ENCODE data around the gene MED31.

MED31 gene

DNA sequence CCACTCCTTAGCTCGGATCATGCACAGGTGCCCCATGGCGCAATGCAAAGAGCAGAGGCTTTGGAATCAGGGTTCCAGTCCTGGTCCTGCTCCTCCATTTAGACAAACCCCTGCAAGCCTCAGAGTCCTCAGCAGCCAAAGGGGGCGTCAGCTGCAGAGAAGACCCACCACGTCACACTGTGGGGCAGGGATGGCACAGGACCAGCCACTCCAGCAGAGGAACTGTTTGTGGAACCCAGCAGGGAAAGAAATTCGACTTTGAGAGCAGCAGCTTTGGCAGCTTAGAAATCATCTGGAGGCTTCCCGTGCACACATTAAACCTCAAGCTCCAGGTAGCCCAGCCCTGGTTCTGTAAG lies 25.4 kb upstream of the MED31 start:
- H3K4me2 ChIP-seq (ENCODE audit: low read length): no peak overlapping the region
- no peaks in the 10 kb centered on the region for H3K4me1 ChIP-seq (ENCODE audit: control insufficient read depth, insufficient read depth, low read length)
- no peak overlapping the region for H3K4me3 ChIP-seq (ENCODE audit: low read length)
- no peaks in the 10 kb centered on the region for H3K36me3 ChIP-seq (ENCODE audit: insufficient read depth, low read length)
- H3K9me3 ChIP-seq (replicated peaks; ENCODE audit: low read length): no peaks in the 10 kb centered on the region
- H3K9ac ChIP-seq (ENCODE audit: low read depth, low read length): no peak overlapping the region
- peaks cover 49% of the 10 kb centered on the region for H3K27me3 ChIP-seq (ENCODE audit: control insufficient read depth, insufficient read depth, low read length)

DNA sequence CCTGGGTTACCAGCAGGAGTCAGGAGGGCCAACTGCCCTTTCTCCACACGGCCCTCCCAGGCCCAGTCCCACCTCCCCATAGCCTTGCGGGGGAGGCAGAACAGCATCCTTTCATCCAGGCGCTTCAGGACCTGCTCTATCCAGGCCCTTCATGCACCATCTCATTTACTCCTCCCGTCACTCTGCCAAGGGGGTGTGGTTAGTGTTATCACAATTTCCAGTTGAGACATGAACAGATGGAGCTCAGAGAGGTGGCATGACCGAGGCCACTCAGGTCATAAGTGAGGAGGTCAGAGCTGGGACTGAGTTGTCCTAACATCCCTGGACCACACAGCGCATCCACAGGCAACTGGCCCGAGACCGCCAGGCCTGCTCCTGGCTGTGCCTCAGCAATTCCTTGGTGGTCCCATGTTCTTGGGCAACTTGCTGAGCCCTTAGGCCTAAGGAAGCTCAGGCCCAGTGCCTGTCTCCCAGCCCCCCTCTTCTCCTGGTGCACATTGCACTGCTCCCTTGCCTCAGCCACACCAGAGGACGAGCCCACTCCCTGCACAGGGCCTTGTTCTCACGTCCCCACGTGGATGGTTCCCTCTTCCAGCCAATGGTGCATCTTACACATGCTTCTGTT lies 23.9 kb upstream of the MED31 start:
- Histone ChIP-seq H3K36me3 (ENCODE audit: insufficient read depth, low read length) (no peaks in the 10 kb centered on the region), H3K4me3 (ENCODE audit: low read length) (no peak overlapping the region), H3K4me2 (ENCODE audit: low read length) (no peak overlapping the region), H3K9me3 (replicated peaks; ENCODE audit: low read length) (no peaks in the 10 kb centered on the region), H3K9ac (ENCODE audit: low read depth, low read length) (no peak overlapping the region), H3K27me3 (ENCODE audit: control insufficient read depth, insufficient read depth, low read length) (peaks cover 37% of the 10 kb centered on the region), H3K4me1 (ENCODE audit: control insufficient read depth, insufficient read depth, low read length) (no peaks in the 10 kb centered on the region)

DNA sequence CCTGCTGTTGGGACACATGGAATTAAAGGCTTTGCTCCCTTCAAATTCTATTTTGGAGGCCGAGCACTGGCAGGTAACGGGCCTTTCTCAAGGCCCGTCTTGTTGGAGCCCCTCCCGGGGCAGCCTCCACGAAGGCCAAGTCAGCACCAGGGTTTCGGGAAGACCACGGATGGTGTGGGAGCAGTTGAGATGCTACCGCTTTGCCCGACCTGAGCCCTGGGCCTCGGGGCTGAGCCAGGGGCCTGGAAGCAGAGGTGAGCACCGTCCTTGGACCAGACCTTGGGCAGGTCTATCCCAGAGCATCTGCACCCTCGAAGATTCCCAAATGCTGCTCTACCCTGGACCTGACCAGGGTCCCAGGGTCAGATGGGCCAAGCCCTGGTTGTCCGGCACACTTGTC lies 23.2 kb upstream of the MED31 start:
- no peak overlapping the region for H3K4me2 ChIP-seq (ENCODE audit: low read length)
- no peak overlapping the region for H3K9ac ChIP-seq (ENCODE audit: low read depth, low read length)
- H3K36me3 ChIP-seq (ENCODE audit: insufficient read depth, low read length): no peaks in the 10 kb centered on the region
- H3K4me1 ChIP-seq (ENCODE audit: control insufficient read depth, insufficient read depth, low read length): no peaks in the 10 kb centered on the region
- H3K27me3 ChIP-seq (ENCODE audit: control insufficient read depth, insufficient read depth, low read length): peaks cover 41% of the 10 kb centered on the region
- no peak overlapping the region for H3K4me3 ChIP-seq (ENCODE audit: low read length)
- no peaks in the 10 kb centered on the region for H3K9me3 ChIP-seq (replicated peaks; ENCODE audit: low read length)

DNA sequence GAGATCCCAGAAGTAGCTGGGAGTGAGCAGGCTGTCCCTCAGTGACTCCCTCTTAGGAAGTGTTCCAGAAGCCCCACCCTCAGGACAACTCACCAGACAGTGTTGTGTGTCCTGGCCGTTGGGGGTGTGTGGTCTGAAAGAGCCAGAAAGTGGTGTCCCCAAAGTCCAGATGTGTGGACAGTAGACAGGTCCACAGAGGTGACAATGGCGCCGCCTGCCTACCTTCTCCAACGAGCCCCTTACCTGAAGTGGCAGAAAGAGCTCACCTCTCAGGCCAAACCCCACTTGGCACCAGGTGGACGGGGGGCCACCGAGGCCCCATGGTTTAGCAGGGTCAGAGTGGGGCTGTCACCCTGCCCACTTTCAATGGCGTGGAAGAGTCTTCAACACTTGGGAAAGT lies 20.0 kb upstream of the MED31 start:
- no peak overlapping the region for H3K4me3 ChIP-seq (ENCODE audit: low read length)
- no peak overlapping the region for H3K9ac ChIP-seq (ENCODE audit: low read depth, low read length)
- H3K36me3 ChIP-seq (ENCODE audit: insufficient read depth, low read length): no peaks in the 10 kb centered on the region
- no peaks in the 10 kb centered on the region for H3K9me3 ChIP-seq (replicated peaks; ENCODE audit: low read length)
- no peaks in the 10 kb centered on the region for H3K4me1 ChIP-seq (ENCODE audit: control insufficient read depth, insufficient read depth, low read length)
- H3K4me2 ChIP-seq (ENCODE audit: low read length): no peak overlapping the region
- peaks cover 38% of the 10 kb centered on the region for H3K27me3 ChIP-seq (ENCODE audit: control insufficient read depth, insufficient read depth, low read length)

DNA sequence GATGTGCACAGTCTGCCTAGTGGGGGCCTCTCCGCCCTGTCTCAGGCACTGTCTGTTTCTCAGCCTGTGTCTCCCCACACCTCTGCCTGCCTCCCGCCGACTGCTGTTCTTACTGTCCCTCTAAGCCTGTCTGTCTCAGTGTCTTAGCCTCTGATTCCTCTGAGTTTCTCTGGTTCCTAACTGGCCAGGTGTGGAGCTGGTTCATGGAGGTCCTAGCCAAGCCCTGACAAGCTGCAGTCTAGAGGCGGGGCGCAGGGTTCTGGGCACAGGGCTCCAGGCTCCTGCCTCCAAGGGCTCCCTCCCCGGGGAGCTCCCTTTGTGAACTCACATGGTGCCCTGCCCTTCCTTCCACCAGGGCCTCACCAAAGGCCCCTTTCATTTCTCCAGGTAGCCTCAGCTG lies 19.6 kb upstream of the MED31 start:
- H3K27me3 ChIP-seq (ENCODE audit: control insufficient read depth, insufficient read depth, low read length): peaks cover 35% of the 10 kb centered on the region
- no peaks in the 10 kb centered on the region for H3K36me3 ChIP-seq (ENCODE audit: insufficient read depth, low read length)
- H3K9me3 ChIP-seq (replicated peaks; ENCODE audit: low read length): no peaks in the 10 kb centered on the region
- no peak overlapping the region for H3K9ac ChIP-seq (ENCODE audit: low read depth, low read length)
- H3K4me3 ChIP-seq (ENCODE audit: low read length): no peak overlapping the region
- no peak overlapping the region for H3K4me2 ChIP-seq (ENCODE audit: low read length)
- no peaks in the 10 kb centered on the region for H3K4me1 ChIP-seq (ENCODE audit: control insufficient read depth, insufficient read depth, low read length)

DNA sequence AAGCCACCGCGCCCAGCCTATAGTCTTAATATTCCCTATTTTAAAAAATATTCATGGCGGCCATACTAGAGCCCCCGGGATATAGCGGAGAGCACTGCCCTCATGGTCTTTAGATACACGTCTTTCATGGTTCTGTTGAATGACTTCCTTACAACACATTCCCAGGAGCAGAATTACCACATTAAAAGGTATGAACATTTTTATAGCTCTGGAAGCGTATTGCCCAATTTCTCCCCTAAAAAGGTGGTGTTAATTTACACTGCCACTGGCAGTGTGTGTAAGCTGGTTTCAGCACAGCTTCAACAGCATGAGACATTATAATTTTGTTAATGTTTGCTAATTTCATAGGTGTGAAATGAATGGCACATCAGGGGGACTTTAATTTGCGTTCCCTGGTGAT lies 19.2 kb upstream of the MED31 start:
- Histone ChIP-seq H3K36me3 (ENCODE audit: insufficient read depth, low read length) (no peaks in the 10 kb centered on the region), H3K27me3 (ENCODE audit: control insufficient read depth, insufficient read depth, low read length) (peaks cover 35% of the 10 kb centered on the region), H3K4me1 (ENCODE audit: control insufficient read depth, insufficient read depth, low read length) (no peaks in the 10 kb centered on the region), H3K4me2 (ENCODE audit: low read length) (no peak overlapping the region), H3K9me3 (replicated peaks; ENCODE audit: low read length) (no peaks in the 10 kb centered on the region), H3K4me3 (ENCODE audit: low read length) (no peak overlapping the region), H3K9ac (ENCODE audit: low read depth, low read length) (no peak overlapping the region)

DNA sequence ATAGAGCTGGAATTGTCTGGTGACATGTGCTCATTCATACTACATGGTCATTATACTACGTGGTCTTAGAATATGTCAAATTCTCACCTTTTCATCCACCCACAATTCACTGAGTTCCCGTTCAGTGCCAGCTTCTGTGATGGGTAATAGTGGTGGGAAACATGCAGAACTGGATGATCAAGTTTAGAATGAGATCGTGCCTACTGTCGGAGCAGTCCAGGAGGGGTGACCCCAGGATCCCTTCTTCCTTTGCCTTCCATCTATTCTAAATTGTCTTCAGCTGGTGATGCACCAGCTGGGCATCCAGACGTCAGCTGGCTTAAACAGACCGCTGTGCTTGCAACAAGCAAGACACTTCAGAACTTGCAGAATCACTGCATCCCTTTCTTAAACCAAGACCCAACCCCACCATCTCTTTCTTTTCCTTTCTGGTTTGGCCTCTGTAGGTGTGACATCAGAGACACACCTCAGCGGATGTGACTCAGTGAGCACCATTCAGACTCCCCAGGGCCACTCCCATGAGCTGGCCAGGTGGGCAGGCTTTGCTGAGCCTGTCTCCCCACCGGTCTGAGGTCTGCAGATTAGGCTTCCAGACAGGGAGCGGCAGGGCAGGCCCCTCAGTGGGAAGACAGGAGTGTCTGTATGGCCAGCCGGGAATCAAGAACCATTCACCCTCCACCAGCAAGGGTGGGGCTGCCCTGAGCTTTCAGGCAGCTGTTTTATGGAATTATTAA lies 18.2 kb upstream of the MED31 start:
- H3K36me3 ChIP-seq (ENCODE audit: insufficient read depth, low read length): no peaks in the 10 kb centered on the region
- H3K27me3 ChIP-seq (ENCODE audit: control insufficient read depth, insufficient read depth, low read length): peaks cover 35% of the 10 kb centered on the region
- no peak overlapping the region for H3K9ac ChIP-seq (ENCODE audit: low read depth, low read length)
- no peaks in the 10 kb centered on the region for H3K4me1 ChIP-seq (ENCODE audit: control insufficient read depth, insufficient read depth, low read length)
- no peak overlapping the region for H3K4me2 ChIP-seq (ENCODE audit: low read length)
- no peaks in the 10 kb centered on the region for H3K9me3 ChIP-seq (replicated peaks; ENCODE audit: low read length)
- no peak overlapping the region for H3K4me3 ChIP-seq (ENCODE audit: low read length)

DNA sequence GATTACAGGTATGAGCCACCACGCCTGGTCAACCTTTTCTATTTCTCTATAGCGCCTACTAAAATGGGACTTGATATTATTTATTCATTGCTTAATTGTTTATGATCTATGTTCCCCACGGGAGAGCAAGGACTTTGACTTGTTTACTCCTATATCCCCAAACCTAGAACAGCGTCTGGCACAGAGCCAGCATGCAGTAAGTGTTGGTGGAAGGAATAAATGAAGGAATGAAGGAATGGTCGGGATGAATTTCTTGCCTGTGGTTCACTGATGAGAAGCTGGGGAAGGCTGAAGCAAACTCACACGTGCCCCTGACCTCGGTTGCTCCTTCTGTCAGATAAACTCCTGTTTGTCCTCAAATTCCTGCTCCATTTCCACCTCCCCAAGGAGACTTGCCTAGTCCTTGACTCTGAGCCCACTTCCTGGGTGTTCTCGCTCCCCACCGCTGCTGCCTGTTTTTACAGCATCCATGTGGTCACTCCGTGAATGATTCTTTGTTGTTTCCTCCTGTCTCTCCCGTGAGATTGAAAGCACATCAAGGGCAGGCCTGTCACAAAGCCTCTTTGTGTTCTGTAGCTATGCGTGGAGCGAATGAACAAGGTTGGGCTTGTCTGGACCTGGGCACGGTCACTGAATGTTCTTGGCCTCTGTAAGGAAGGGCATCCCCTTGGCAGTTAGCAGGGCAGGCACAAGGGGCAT lies 17.5 kb upstream of the MED31 start:
- H3K9ac ChIP-seq (ENCODE audit: low read depth, low read length): no peak overlapping the region
- no peak overlapping the region for H3K4me3 ChIP-seq (ENCODE audit: low read length)

DNA sequence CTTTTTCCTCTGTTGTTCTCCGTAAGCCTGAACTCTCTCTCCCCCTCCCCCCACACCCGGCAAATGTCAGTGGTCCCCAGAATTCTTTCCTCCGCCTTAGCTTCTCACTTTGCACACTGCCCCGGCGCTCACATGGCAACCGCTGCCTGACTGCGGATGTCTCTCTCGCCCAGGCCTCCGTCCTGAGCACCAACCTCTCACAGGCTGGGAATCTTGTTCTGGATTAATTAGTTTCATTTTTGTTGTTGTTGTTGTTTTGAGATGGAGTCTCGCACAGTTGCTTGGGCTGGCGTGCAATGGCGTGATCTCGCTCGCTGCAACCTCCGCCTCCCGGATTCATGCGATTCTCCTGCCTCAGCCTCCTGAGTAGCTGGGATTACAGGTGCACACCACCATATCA lies 16.8 kb upstream of the MED31 start:
- H3K36me3 ChIP-seq (ENCODE audit: insufficient read depth, low read length): no peaks in the 10 kb centered on the region
- H3K4me1 ChIP-seq (ENCODE audit: control insufficient read depth, insufficient read depth, low read length): no peaks in the 10 kb centered on the region
- no peak overlapping the region for H3K4me3 ChIP-seq (ENCODE audit: low read length)
- H3K4me2 ChIP-seq (ENCODE audit: low read length): no peak overlapping the region
- no peak overlapping the region for H3K9ac ChIP-seq (ENCODE audit: low read depth, low read length)
- peaks cover 33% of the 10 kb centered on the region for H3K27me3 ChIP-seq (ENCODE audit: control insufficient read depth, insufficient read depth, low read length)
- H3K9me3 ChIP-seq (replicated peaks; ENCODE audit: low read length): no peaks in the 10 kb centered on the region

More for the DNA sequence above, 17.5 kb upstream of the MED31 start:
- Histone ChIP-seq H3K9me3 (replicated peaks; ENCODE audit: low read length) (no peaks in the 10 kb centered on the region), H3K4me1 (ENCODE audit: control insufficient read depth, insufficient read depth, low read length) (no peaks in the 10 kb centered on the region), H3K27me3 (ENCODE audit: control insufficient read depth, insufficient read depth, low read length) (peaks cover 35% of the 10 kb centered on the region), H3K4me2 (ENCODE audit: low read length) (no peak overlapping the region), H3K36me3 (ENCODE audit: insufficient read depth, low read length) (no peaks in the 10 kb centered on the region)

DNA sequence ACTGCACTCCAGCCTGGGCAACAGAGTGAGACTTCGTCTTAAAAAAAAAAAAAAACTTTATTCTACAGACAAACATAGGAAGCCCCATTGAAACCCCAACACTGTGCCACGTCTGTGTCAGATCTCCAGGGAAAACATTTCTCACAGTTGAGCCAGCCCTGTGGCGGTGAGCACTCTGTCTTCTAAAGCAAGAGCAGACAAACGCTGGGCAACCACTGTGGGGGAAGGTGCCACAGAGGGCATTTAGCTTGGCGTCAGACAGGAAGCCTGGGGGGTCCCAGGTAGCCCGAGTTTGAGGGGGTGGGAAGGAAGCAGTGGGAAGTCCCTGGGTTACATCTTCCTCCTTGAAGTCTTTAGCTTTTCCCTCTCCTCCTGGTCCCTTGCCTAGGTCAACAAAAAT lies 16.1 kb upstream of the MED31 start:
- no peaks in the 10 kb centered on the region for H3K36me3 ChIP-seq (ENCODE audit: insufficient read depth, low read length)

DNA sequence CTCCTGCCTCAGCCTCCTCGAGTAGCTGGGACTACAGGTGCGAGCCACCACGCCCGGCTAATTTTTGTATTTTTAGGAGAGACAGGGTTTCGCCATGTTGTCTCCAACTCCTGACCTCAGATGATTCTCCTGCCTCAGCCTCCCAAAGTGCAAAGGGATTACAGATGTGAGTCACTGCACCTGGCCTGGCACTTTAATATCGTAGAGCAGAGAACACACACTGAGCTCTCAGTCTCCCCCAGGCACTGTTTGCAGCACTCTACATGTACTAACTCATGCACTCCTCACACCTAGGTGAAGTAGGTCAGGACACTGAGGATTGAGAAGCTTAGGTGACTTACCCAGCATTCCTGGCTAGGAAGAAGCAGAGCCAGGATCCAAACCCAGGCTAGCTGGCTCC lies 15.2 kb upstream of the MED31 start:
- no peak overlapping the region for H3K9ac ChIP-seq (ENCODE audit: low read depth, low read length)

More for the DNA sequence above, 16.1 kb upstream of the MED31 start:
- H3K4me3 ChIP-seq (ENCODE audit: low read length): no peak overlapping the region
- no peaks in the 10 kb centered on the region for H3K9me3 ChIP-seq (replicated peaks; ENCODE audit: low read length)
- no peak overlapping the region for H3K9ac ChIP-seq (ENCODE audit: low read depth, low read length)
- H3K4me2 ChIP-seq (ENCODE audit: low read length): no peak overlapping the region
- peaks cover 38% of the 10 kb centered on the region for H3K27me3 ChIP-seq (ENCODE audit: control insufficient read depth, insufficient read depth, low read length)
- H3K4me1 ChIP-seq (ENCODE audit: control insufficient read depth, insufficient read depth, low read length): no peaks in the 10 kb centered on the region

More for the DNA sequence above, 15.2 kb upstream of the MED31 start:
- Histone ChIP-seq H3K4me1 (ENCODE audit: control insufficient read depth, insufficient read depth, low read length) (no peaks in the 10 kb centered on the region), H3K27me3 (ENCODE audit: control insufficient read depth, insufficient read depth, low read length) (peaks cover 44% of the 10 kb centered on the region), H3K9me3 (replicated peaks; ENCODE audit: low read length) (no peaks in the 10 kb centered on the region), H3K4me2 (ENCODE audit: low read length) (no peak overlapping the region), H3K36me3 (ENCODE audit: insufficient read depth, low read length) (no peaks in the 10 kb centered on the region), H3K4me3 (ENCODE audit: low read length) (no peak overlapping the region)
